Stomach smooth muscle (tissue), 2 donors: ENCODE data around the gene UCN3.
A peak's percentile ranks its signal among the peaks of the same experiment; 100 is the strongest.

Experiments
- H3K27ac ChIP-seq: one replicate; pipeline ENCODE4 v1.7.0; 2013; ENCODE audit warnings: mild to moderate bottlenecking, low read length, inconsistent platforms
- H3K27me3 ChIP-seq, 2 donors: one replicate each; pipeline ENCODE4 v1.7.0; 2013; ENCODE audit warnings: low read length in 2 of 2; ENCODE audit not compliant: insufficient read depth in 2 of 2, control insufficient read depth in 1 of 2
- H3K36me3 ChIP-seq, 2 donors: one replicate each; pipeline ENCODE4 v1.7.0; 2013; ENCODE audit warnings: low read length in 2 of 2; ENCODE audit not compliant: control insufficient read depth in 2 of 2, insufficient read depth in 2 of 2
- H3K4me1 ChIP-seq: one replicate; pipeline ENCODE4 v1.7.0; 2013; ENCODE audit warnings: low read length; ENCODE audit not compliant: control insufficient read depth, insufficient read depth
- H3K4me3 ChIP-seq, 2 donors: one replicate each; pipeline ENCODE4 v1.7.0; 2013; ENCODE audit warnings: low read length in 2 of 2
- H3K9ac ChIP-seq, 2 donors: one replicate each; pipeline ENCODE4 v1.7.0; 2013; ENCODE audit warnings: low read length in 2 of 2, mild to moderate bottlenecking in 1 of 2
- H3K9me3 ChIP-seq, 2 donors: one replicate each; pipeline ENCODE4 v1.7.0; 2013; ENCODE audit warnings: low read length in 2 of 2; ENCODE audit not compliant: control insufficient read depth in 2 of 2
- donor health status: healthy.
- donor health status: Pancreatic carcinoma.

The UCN3 gene

DNA sequence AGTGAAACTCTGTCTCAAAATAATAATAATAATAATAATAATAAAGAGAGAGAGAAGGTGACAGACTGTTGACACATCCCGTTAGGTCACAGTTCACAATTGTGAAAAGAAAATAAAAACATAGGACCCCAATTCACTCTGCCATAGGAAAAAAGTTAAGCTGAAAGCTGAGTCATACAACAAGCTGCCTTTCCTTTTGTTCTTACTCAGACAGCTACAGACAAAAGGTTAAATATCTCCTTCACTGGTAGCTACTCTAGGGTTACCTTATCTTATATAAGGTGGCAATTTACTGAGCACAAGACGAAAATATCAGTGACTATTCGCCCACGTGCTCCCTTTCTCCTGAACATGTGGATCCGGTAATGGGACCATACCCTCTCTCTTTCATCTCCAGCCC, 22.4 kb downstream of the UCN3 start:
- Histone ChIP-seq H3K27ac (no peak overlapping the region), H3K9ac (no peak overlapping the region), H3K4me3 (no peak overlapping the region), H3K27me3 (peaks cover 0 to 1% of the 10 kb centered on the region in 2 donors), H3K36me3 (no peaks in the 10 kb centered on the region), H3K4me1 (no peaks in the 10 kb centered on the region), H3K9me3 (peaks cover 0 to 2% of the 10 kb centered on the region in 2 donors)

DNA sequence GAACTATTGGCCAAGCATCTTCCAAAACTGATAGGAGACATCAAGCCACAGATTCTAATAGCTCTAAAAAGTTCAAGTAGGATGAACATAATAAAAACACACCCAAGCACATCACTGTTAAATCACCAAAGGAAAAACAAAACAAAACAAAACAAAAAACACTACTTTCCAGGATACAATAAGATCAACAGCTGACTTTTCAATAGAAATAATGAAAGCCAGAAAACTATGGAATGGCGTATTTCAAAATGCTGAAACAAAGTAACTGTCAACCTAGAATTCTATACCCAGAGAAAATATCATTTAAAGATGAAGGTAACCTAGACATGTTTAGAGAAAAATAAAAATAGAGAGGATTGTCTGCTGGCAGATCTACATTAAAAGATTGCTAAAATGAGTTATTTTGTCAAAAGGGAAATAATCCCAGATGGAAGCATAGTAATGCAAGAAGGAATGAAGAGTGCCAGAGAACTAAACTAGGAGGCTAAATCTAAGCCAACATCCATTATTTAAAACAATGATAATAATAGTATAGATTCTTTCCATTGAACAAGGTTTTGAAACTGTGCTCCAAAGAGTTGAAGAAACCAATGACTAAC, 25.9 kb downstream of the UCN3 start:
- Histone ChIP-seq H3K4me3 (no peak overlapping the region), H3K9me3 (peaks cover 0 to 2% of the 10 kb centered on the region in 2 donors), H3K9ac (no peak overlapping the region), H3K4me1 (no peaks in the 10 kb centered on the region), H3K27me3 (no peaks in the 10 kb centered on the region), H3K36me3 (no peaks in the 10 kb centered on the region), H3K27ac (no peak overlapping the region)

DNA sequence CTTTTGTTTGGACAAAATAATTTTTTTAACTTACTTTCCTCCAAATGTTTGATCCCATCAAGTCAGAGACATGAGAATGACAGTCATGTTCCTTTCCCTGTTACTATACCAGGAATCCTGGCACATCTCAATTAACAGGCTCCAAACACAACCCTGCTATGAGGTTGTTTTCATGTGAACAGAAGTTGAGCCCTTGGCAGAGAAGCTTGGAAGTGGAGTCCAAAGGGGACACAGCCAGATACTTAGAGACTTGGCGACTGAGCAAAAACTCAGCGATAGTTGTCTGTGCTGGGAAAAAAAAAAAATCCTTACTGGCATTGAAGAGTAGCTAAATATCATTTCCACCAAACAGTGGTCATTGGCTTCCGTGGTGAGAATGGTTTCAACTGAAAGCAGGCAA, 27.0 kb downstream of the UCN3 start:
- H3K36me3 ChIP-seq, result no peaks in the 10 kb centered on the region
- no peak overlapping the region for H3K27ac ChIP-seq
- H3K9ac ChIP-seq, result no peak overlapping the region
- no peak overlapping the region for H3K4me3 ChIP-seq
- H3K4me1 ChIP-seq, result peaks cover 3% of the 10 kb centered on the region
- peaks cover 0 to 2% of the 10 kb centered on the region in 2 donors for H3K9me3 ChIP-seq
- no peaks in the 10 kb centered on the region for H3K27me3 ChIP-seq

DNA sequence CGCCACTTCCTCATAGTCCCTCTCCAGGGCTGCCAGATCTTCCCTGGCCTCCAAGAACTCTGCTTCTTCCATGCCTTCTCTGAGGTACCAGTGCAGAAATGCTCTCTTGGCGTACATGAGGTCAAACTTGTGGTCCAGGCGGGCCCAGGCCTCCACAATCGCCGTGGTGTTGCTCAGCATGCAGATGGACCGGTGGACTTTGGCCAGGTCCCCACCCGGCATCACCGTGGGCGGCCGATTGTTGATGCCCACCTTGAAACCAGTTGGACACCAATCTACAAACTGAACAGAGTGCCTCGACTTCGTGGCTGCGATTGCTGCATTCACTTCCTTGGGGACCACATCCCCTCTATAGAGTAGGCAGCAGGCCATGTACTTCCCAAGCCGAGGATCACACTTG, 28.8 kb downstream of the UCN3 start:
- no peaks in the 10 kb centered on the region for H3K36me3 ChIP-seq
- no peaks in the 10 kb centered on the region for H3K27me3 ChIP-seq
- H3K9ac ChIP-seq, result no peak overlapping the region
- H3K9me3 ChIP-seq, result peaks cover 0 to 2% of the 10 kb centered on the region in 2 donors
- no peak overlapping the region for H3K4me3 ChIP-seq
- no peak overlapping the region for H3K27ac ChIP-seq
- H3K4me1 ChIP-seq, result peaks cover 8% of the 10 kb centered on the region

DNA sequence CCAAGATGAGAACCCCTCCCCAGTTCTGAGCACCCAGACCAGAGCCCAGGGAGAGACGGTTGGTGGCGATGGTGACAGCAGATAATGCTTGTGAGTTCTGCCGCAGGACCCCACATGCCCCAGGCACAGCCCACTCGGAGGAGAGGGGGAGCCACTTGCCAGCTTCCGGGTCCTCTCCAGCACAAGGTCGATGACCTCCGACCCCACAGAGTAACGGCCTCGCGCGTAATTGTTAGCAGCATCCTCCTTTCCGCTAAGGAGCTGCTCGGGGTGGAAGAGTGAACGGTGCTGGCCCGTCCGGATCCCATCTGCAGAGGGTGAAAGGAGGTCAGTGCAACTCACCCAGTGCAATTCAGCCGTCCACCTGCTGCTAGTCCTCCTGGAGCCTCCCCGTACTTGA, 30.4 kb downstream of the UCN3 start:
- Histone ChIP-seq H3K4me3 (no peak overlapping the region), H3K9me3 (peaks cover 0 to 2% of the 10 kb centered on the region in 2 donors), H3K4me1 (peaks cover 8% of the 10 kb centered on the region), H3K9ac (no peak overlapping the region), H3K36me3 (no peaks in the 10 kb centered on the region), H3K27me3 (no peaks in the 10 kb centered on the region), H3K27ac (no peak overlapping the region)

DNA sequence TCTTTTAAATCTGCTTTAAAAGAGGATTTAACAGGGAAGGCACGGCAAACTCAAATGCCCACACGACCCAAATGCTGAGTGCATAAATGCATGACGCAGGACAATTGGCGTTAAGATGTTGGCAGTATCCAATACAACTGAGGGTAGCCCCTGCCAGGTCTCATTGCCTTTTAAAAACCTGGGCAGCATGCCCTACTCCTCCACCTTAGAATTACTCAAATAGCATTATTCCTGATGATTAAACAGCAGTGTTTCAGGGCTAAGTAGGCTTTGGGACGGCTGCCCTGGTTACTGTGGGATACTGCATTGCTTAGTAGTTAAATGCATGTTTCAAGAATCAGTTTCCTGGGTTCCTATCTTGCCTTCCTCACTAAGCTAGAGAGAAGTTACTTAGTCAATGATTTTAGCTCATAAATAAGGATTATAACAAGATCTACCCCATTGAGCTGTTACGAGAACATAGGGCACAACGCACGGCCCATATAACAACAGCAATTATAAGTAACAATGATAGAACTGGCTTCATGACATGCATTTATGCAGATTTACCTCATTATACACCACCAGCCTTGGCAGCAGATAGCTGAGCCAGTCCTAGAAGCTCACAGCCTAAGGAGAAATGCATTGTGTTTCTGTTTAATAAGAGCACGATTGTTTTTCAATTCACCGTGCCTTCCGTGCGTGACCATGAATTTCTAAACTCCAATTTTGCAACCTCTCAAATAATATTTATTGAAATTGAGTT, 32.0 kb downstream of the UCN3 start:
- Histone ChIP-seq H3K27ac (peak overlapping the region; percentile 66), H3K36me3 (no peaks in the 10 kb centered on the region), H3K9ac (peak overlapping the region in 1 of 2 donors; percentile 13), H3K4me3 (peak overlapping the region in 1 of 2 donors; percentile 40), H3K4me1 (peaks cover 11% of the 10 kb centered on the region), H3K27me3 (no peaks in the 10 kb centered on the region), H3K9me3 (peaks cover 0 to 1% of the 10 kb centered on the region in 2 donors)

DNA sequence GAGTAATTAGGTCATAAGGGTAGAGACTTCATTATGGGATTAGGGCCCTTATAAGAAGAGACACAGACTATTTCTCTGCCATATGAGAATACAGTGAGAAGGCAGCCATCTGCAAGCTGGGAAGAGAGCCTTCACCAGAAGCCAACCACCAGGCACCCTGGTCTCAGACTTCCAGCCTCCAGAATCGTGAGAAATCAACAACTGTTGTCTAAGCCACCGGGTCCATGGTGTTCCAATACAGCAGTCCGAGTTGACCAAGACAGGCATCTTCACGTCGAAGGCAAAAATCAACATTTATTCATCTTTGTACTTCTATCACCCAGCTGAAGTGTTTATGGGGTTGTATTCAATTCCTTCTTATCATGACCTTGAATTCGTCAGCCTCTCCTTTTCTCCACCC, 34.6 kb downstream of the UCN3 start:
- Histone ChIP-seq H3K36me3 (no peaks in the 10 kb centered on the region), H3K4me1 (peaks cover 11% of the 10 kb centered on the region), H3K9me3 (no peaks in the 10 kb centered on the region), H3K27ac (no peak overlapping the region), H3K9ac (no peak overlapping the region), H3K4me3 (no peak overlapping the region), H3K27me3 (no peaks in the 10 kb centered on the region)

DNA sequence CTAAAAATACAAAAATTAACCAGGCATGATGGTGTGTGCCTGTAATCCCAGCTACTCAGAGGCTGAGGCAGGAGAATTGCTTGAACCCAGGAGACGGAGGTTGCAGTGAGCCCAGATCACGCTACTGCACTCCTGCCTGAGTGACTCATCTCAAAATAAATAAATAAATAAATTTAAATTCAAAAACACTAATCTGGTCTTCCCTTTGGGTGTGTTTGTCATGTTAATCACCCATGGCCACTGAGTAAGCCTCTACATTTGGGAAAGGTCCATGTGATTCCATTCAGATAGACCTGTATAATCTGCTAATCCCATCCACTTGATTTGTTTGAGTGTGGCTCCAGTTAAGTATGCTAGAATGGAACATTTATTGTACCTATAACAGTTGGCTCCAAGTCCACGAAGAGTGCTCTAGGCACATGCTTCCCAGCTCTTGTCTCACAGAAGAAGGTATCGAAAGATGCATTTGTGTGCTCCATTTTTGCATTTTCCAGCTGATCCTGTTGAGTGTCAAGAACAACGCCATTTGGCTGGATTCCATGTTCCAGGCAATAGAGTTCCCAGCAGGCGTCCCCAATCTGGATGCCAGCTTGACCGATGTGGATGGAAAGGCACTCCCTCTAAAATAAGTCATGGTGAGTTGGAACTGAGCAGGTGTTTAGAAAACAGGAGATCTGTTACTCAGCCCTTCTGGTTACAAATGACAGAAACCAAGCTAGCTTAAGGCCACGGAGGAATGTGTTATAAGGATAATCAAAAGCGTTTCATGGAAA, 35.9 kb downstream of the UCN3 start:
- peaks cover 11% of the 10 kb centered on the region for H3K4me1 ChIP-seq
- no peaks in the 10 kb centered on the region for H3K9me3 ChIP-seq
- H3K9ac ChIP-seq, result no peak overlapping the region
- peak overlapping the region; percentile 19 for H3K27ac ChIP-seq
- no peaks in the 10 kb centered on the region for H3K36me3 ChIP-seq
- no peak overlapping the region for H3K4me3 ChIP-seq
- no peaks in the 10 kb centered on the region for H3K27me3 ChIP-seq

DNA sequence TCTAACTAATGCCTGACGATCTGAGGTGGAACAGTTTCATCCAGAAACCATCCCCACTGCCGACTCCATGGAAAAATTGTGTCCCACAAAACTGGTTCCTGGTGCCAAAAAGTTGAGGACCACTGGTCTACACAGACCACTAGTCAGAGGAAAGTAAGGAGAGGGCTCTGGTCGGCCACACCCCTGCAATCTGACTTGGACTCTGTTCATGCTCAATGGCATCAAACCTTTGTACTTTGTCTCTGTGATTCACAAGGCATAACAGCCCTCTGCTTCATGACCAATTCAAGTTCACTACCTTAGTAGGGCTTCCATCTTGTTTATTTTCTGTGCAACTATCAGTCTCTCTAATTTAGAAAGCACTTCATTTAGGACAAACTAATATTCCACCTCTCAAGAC, 38.0 kb downstream of the UCN3 start:
- no peak overlapping the region for H3K27ac ChIP-seq
- no peaks in the 10 kb centered on the region for H3K36me3 ChIP-seq
- H3K27me3 ChIP-seq, result no peaks in the 10 kb centered on the region
- no peaks in the 10 kb centered on the region for H3K9me3 ChIP-seq
- H3K4me1 ChIP-seq, result peaks cover 4% of the 10 kb centered on the region
- no peak overlapping the region for H3K9ac ChIP-seq
- H3K4me3 ChIP-seq, result no peak overlapping the region

DNA sequence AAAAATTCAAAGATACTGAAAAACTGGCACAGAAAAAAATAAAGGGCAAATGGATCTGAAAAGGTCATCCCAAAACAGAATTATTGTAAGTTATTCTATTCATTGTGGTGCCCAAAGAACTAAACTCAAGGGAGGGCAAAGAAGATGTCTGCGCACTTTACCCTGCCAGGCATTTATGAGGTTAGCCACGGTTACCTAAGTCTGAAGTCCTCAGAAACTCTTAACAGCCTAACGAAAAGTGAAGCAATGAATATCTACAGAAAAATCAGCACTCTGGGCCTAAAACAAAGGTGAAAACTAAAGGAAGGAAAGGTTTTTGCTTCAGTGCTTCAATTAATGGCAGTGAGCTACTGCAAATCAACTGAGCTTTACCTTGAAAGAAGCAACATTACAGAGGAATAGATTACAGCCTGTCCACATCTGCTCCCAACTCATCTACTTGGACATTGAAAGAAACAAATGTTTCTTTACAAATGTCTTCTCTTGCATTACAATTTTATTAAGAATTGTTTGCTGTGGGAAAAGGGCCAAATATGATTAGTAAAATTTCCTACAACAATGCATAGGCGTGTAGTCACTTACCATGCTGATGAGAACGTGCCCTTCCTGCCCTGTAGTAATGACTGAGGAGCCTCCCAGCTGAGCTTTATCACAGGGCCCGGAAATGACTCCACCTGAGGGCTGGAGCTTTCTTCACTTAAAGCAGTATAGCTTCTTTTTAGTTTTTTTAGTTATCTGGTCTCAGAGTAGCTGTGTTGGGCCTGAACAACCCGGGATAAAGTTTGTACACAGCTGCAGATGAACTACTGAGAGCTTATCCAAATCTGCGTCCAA, 39.7 kb downstream of the UCN3 start, which contains the start of gene TUBAL3:
Gene TUBAL3 (minus strand): TSS at position 621 of the 834 bp plus-strand sequence. CDS start 36 bp downstream, at position 585.
- H3K27me3 ChIP-seq, result no peaks in the 10 kb centered on the region
- no peak within 1 kb of the TSS for H3K4me3 ChIP-seq
- H3K9ac ChIP-seq, result no peak within 1 kb of the TSS
- H3K9me3 ChIP-seq, result no peaks in the 10 kb centered on the region
- no peaks in the 10 kb centered on the region for H3K36me3 ChIP-seq
- H3K4me1 ChIP-seq, result peaks cover 3% of the 10 kb centered on the region
- no peak within 1 kb of the TSS for H3K27ac ChIP-seq
